HG02943 (cell line): ENCODE measurements around the gene GRIPAP1.
"Not testable (repeated sequence)": the region's sequence is repeated elsewhere in the genome, so short reads cannot be mapped to it uniquely, and the experiment has no call there.

Experiments
- ATAC-seq: cut with Tn5 transposase; IDR thresholded peaks from one replicate; pipeline ENCODE4 v1.9.1; 2021; ENCODE audit warnings: mild to moderate bottlenecking, low read depth, moderate library complexity; ENCODE audit not compliant: unreplicated experiment

The GRIPAP1 gene

DNA sequence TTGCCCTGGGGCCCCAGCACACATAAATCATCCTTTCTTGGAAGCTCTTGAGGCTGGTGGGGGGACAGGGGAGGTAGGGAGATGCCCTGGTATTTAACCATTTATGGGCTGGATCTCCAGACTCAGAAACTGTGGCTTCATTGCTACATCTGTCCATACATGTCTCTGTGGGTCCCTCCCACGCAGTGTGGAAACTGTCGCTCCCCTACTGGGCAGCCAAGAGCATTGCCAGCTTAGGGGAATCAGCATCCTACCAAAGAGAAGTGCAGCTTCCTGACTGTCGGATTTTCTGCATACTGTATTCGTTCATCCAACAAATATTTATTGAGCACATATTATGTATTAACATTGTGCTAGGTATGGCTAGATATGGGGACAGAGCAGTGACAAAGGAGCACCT is 3.7 kb downstream of the GRIPAP1 start:
- no peak for ATAC-seq

DNA sequence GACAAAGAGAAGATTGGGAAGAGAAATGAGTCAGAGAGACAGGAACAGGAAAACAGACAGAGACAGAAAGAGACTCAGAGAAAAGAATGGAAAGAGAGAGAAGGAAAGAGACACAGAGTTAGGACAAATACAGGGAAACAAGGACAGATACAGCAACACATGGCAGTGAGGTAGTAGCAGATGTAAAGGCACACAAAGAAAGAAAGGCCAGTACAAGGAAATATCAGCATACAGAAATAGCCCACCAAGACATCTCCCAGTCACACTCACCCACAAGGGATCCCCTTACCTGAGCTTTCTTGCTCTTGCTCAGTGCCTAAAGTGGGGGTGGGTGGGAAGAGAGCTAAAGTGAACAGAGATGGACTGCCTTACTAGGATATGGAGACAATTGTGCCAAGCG is 4.2 kb downstream of the GRIPAP1 start:
- no peak for ATAC-seq

DNA sequence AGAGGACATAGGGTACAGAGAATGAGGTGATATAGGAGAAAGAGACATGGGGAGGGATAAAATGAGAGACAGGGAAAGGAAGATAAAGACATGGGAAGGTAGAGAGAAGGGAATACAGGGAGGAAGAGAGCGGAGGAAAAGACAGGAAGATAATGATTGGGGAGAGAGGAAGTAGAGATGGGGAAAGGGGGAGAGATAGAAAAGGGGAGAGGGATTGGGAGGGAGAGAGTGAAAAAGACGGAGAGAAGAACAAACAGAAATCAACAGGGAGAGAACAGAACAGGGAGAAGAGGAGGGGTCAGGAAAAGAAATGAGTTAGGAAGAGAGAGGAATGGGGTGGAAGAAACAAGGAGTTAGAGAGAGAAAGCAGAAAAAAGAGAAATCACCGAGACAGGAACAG is 4.6 kb downstream of the GRIPAP1 start:
- ATAC-seq: no peak

DNA sequence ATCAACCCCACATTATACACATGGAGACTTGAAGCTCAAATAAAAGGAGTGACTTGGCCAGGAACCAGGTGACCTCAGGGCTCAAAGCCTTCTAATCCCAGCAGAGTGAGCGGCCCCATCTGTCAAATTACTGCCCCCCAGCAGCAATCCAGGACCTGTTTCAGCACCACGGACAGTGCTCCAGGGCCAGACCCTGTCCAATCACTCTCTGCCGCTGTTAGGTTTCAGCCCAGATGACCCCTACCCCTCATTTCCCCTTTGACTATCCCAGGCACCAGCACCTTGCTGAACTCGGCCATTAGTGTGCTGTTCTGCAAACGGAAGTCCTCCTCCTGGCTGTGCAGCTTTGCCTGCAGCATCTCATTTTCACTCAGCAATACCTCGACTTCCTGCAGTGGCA is 5.1 kb downstream of the GRIPAP1 start:
- no peak for ATAC-seq

DNA sequence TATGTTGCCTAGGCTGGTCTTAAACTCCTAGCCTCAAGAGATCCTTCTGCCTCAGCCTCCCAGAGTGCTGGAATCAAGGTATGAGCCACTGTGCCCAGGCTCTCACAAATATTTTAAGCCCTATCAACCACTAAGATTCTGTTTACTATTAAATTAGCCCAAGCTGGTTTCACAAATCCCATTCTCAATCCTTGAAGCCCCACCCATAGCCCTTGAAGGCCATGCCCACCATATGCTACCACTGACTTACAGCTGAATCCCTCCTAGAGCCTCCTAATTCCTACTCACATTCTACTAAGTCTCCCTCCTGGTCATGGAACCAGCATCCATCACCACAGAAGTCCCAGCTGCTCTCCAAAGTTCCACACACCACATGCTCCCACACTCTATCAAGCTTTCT is 9.7 kb downstream of the GRIPAP1 start:
- no peak for ATAC-seq

DNA sequence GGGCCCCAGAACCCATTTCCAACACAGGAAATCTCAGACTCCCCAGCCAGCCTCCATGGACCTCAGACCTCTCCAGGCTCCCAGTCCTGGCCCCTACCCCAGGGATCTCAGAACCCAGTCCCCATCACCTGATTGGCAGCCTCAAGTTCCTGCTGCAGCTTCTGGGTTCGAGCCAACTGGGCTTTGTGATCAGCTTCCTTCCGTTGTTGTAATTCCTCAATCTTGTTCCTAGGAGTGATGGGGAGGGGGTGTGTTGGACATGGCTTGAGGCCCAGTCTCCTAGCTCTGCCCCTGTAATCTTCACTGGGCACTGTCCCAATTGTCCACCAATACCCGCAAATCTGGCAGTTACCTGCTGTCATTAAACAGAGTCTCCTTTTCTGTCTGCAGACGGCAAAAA is 12.6 kb downstream of the GRIPAP1 start:
- ATAC-seq: no peak

DNA sequence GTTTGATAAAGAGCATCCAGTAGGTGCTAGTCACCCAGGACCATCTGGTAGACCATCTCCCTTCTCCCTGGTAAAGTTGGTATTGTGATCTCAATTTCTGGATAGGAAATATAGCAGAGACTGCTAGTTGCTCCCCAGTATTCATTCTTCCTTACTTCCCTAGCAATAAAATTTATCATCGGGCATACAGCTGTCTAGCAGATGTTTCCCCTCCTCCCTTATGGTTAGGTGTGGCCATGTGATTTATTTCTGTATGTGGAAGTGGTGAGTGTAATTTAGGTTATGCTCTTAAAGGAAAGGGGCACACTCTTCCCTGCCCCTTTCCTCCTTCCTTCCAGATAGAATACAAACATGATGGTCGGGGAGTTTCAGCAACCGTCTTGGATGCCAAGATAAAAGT is 18.2 kb downstream of the GRIPAP1 start:
- ATAC-seq: no peak

DNA sequence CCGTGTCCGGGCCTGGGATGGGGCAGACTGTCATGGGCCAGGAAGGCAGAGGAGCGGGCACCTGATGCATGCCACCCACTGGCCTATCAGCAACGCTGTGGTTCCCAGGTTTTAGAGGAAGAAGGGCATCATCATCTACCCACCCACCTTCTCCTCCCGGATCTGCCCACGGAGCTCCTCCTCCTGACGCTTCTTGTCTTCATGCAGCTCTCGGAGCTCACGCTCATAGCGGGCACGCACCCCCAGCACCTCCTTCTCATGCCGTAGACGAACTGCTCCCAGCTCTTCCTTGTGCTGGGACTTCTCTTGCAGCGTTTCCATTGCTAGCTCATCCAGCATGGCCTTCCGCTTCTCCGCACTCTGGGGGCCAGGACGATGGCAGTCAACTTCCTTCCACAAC is 19.0 kb downstream of the GRIPAP1 start:
- ATAC-seq: no peak

DNA sequence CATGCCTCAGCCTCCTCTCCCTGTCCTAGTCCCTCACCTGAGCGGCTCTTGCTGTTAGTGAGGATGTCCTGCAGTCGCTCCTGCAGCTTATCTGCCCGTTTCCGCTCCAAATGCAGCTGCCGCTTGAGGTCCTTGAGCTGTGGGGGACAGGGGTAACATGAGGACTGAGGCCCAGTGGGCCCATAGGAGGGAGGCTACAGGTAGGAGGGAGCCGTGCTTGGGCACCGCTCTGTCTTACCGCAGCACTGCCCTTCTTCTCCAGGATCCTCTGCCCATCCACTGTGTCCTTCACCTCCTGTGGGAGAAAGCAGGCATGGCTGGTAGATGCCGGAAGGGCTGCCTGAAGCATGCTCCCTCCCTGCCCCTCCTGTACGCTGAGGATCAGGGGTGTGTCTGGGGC is 20.9 kb downstream of the GRIPAP1 start:
- no peak for ATAC-seq

DNA sequence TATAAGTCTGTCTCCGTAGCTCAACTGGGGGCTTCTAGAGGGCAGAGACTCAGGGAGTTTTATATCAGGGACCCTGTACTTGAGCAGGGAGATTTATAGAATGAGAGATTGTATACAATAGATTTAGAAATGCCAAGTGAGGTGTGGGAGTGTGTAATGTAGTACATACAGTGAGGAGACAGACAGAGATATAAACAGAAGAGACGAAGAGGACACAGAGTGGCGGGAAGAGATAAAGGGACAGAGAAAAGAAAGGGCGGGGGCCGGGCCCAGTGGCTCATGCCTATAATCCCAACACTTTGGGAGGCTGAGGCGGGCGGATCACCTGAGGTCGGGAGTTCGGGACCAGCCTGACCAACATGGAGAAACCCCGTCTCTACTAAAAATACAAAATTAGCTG is 21.7 kb downstream of the GRIPAP1 start:
- ATAC-seq: not testable (repeated sequence)

DNA sequence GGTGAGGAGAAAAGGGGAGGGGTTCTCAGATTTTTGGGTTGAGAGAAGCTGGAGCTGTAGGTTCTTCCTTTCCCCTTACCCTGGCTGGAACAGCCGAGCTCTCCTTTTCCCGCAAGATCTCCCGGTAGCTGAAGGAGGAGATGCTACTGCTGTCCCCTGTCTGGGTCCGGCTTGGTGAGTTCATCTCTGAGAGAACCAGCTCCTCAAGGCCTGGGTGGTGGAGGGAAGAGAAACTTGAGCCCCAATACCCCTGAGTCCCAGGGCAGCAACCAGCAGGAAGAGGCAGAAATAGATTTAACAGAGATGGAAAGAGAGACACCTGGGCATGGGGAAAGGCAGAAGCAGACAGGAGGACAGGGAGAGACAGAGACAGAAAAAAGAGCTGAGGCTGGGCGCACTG is 23.8 kb downstream of the GRIPAP1 start:
- ATAC-seq: no peak

DNA sequence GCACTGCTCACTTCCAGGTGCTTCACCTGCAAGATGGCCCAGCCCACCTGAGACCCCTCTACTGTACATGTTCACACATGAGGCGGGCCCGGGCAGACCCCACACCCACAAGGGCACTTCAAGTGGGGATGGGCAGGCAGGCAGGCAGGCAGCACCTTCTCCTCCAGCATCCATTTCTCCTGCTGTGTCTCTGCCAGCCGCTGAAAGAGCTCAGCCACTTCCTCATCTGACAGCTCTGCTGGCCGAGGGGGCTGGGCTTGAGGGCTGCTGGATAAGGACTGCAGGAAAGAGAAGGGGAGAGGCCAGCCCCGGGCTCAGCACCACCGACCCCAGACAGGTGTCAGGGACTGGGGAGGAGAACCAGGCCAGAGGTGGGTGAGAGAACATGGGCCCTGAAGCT is 26.0 kb downstream of the GRIPAP1 start:
- ATAC-seq: no peak

DNA sequence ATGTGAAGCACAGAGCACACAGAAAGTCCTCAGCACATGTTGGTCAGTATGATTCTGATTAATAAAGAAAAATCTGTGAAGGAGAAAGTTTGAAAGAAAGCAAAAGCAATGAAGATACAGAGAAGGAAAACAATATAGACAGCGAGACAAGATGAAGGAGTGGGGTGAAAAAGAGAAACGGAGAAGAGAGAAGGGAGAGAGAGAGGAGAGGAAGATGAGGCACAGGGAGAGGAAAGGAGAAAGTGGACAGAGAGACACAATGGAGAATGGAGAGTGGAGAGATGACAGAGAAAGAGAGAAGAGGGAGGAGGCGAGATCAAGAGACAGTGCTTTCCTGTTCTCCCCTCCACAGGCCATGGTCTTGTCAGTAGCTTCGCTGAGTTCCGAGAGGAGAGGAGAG is 26.5 kb downstream of the GRIPAP1 start:
- no peak for ATAC-seq

DNA sequence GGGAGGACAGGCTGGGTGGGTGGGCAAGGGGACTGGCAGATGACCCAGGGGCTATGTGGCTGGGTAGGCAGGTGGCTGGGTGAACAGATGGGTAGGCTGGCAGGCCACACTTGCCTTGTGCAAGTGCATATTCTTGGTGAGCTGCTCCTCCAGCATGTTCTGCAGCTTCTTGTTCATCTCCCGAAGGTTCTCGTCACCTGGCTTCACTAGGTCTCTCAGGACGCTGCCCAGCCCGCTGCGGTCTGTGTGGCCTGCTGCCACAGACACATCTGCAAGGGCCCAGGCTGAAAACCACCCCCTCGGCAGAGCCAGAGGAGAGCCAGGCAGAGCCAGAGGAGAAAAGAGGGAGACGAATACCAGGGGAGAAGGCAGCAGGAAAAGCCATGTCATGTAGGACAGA is 27.0 kb downstream of the GRIPAP1 start:
- ATAC-seq: no peak

DNA sequence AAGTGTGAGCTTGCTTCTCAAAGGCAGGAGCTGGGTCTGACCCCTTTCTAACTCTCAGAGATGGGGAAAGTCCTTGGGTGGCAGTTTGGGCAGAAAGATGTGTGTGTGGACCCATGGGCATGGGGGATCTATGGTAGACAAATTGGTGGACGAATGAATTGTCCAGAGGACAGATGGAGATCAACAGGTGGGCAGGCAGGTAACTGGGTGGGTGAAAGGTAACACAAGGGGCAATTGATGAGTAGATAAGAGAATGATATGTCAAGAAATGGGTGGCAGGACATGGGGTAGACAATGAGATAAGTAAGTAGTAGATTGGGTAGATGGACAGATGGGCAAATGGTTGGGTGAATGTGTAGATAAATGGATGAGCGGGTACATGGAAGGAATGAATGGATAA is 27.5 kb downstream of the GRIPAP1 start:
- ATAC-seq: no peak

DNA sequence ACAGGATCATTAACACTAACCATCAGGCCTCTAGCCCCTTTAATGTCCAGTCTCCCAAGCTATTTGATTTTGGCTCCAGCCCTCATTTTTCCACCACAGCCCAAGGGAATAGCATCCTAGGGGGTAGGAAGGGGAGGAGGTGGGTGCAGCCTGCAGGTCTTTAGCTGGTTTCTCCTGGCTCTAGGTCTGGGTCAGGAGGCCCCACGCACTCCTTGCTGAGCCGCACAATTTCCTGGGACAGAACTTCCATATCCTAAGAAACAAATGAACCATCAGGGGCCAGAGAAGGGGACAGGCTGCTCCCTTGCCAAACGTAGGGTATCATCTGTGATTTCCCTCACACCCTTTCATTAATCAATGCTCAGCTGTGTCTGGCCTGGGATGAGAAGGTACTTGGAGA is 28.0 kb downstream of the GRIPAP1 start:
- no peak for ATAC-seq

DNA sequence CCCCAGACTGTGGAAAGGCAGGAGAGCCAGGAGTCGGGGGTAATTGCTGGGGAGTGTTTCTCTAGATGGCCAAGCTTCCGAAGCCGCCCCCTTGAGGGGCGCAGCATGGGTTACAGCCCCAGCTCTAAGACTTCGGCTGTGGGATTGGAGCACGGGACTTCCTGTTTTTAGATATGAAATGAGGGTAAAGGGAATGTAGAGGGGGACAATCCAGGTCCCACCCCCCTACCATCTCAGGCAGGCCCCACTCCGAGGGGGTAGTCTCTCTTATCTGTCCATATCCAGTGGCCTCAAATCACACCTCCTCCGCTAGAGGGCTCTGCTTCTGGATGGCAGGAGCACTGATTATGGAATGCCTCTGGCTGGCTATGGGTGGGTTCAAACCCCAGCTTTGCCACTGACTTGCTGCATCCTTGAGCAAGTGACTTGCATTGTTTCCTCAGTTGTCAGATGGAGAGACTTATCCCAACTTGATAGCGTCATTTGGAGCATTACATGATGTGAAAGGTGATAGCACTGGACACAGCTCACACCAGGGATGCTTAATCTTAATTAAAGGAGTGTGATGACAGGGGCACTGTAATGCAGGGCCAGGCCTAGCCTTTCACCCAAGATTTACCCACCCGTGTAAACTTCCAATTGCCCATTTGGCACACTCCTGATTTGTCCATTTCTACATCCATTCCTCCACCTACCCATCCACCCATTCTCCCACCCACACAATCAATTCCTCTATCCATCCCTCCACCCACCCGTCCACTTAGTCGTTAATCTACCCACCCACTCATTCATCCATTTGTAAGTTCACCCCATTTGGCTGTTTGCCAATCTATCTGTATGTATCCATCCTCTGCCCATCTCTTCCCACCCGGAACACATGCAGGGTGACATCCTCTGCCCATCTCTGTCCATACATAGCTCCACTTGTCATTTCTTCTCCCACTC is 29.6 kb downstream of the GRIPAP1 start:
- no peak for ATAC-seq

DNA sequence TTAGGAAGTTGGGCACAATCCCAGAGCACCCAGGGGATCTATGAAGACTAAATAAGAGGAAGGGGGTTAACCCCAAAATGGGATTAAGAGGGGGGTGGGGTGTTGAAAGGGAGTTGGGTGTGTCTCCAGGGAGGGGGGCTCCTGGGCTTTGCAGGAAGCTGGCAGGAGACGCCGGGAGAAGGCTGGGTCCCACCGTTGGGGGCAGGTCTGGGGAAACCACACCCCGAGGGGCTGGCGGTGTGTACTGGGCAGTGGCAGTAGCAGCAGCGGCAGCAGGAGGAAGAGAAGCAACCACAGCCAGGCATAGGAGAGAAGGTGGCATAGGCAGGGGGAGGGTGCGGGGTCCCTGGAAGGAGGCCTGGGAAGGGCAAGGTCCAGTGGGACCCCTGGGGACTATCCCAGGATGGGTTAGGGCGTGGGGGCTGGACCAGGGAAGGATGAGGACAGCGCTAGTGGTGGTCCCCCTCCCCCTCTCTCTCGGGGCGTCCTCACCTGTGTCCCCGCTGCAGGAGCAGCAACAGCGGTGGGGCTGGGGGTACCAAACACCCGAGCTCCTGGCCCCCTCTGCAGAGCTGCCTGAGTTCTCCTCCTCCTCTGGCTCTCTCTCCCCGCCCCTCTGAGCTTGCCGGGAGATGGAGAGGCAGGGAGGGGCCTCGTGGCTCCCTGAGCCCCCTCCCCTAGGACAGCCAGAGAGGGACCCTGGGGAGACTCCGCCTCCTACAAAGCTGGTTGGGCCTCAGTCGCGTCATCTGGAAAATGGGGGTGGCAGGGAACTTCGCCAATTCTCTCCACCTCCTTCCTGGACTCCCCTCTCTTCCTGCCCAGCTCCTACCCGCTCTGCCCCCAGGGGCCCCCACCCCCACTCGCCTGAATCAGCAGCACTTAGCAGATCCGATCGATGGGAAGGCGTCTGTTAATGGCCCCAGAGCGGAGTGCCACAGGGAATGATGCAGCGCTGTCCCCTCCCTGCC is 30.5 kb downstream of the GRIPAP1 start, which contains the start of gene KCND1:
KCND1 (minus strand) TSS at position 596 of the 971 bp plus-strand sequence. CDS start 1,573 bp downstream, outside the sequence.
- no peak for ATAC-seq

DNA sequence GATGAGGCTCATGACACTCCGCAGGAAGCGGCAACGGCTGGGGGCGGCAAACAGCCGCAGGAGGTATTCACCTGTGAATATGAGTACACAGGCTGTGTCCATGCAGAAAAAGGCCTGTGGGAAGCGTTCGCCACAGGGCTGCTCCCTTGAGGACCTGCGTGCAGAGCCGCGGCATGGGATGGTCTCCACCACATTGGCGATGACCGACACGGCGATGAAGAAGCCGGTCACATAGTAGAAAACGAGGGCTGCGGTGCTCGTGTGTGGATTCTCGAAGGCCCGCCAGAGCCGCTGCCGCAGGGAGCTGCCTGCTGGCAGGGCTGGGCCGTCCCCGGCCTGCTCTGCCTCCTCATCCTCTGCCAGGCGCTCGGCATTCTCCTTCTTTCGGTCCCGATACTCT is 32.6 kb downstream of the GRIPAP1 start:
- no peak for ATAC-seq

DNA sequence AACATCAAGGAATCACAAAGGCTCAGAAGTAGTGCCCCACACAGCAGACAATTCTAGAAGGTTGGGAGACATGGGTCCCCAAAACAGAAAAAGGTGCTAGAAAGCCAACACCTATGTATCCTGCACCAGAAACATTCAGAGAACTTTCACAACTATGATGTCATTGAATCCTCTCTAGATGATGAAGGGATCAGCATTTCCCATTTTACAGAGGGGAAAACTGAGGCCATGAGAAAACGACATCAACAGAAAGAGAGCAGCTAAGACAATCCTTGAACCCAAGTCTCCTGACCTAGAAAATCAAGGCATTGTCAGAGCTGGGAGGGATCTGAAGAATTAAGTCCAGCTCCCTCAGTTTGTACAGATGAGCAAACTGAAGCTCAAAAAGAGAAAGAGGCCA is 33.7 kb downstream of the GRIPAP1 start:
- ATAC-seq: no peak
